Endothelial cell of umbilical vein (primary cell): ENCODE data around the gene PRDX1. TPM values are rescaled to one million over a fixed set of nuclear protein-coding genes. Genes with fewer than 3 reads are reported as not detected.

Source experiments
- BruUV-seq: library from RNA; stranded (reverse); fragments of 400-500 nt; replicated peaks from 2 replicates; lab custom pipeline; 2021; lab: Mats Ljungman, UMichigan
- CTCF ChIA-PET: fragments of 300-600, 350-600 bp; sonication (Branson Sonifier 250); formaldehyde crosslinking; loops from one replicate; lab custom pipeline; 2021; ENCODE audit warnings: antibody characterized with exemption, inconsistent platforms; lab: Charles Lee
- POLR2A ChIA-PET: fragments of 300-600, 350-600 bp; sonication (Branson Sonifier 250); formaldehyde crosslinking; loops from one replicate; lab custom pipeline; 2021; ENCODE audit warnings: antibody characterized with exemption, inconsistent platforms; lab: Charles Lee
- DNase-seq: peaks from one replicate; pipeline ENCODE4 v3.0.0-alpha.2; 2011; ENCODE audit warnings: low read depth, low spot score
- FAIRE-seq: peaks from 2 replicates; lab custom pipeline; 2011; peaks lifted over from hg19 to GRCh38; lab: Jason Lieb, UNC
- H2AFZ ChIP-seq: 2 replicates; pipeline ENCODE4 v1.6.0; 2012; ENCODE audit warnings: low read depth, low read length, control low read depth, inconsistent platforms
- H3K27ac ChIP-seq: 2 replicates; pipeline ENCODE4 v1.5.1; 2011; ENCODE audit warnings: low read depth, mild to moderate bottlenecking, control low read depth, low read length, moderate library complexity; ENCODE audit not compliant: insufficient read depth
- H3K27me3 ChIP-seq, 2 experiments: 2 replicates each; pipeline versions ENCODE4 v1.6.0 to v1.6.1; 2011; ENCODE audit warnings: low read length in 2 of 2, mixed read lengths in 1 of 2; ENCODE audit not compliant: control insufficient read depth in 2 of 2, insufficient read depth in 2 of 2
- H3K36me3 ChIP-seq, 2 experiments: 2 replicates in 1 of 2; 3 replicates in 1 of 2; pipeline ENCODE4 v1.5.1; 2011; ENCODE audit warnings: low read length in 2 of 2, mild to moderate bottlenecking in 1 of 2, moderate library complexity in 1 of 2; ENCODE audit not compliant: control insufficient read depth in 2 of 2, insufficient read depth in 2 of 2; ENCODE audit errors: extremely low read depth in 1 of 2
- H3K4me1 ChIP-seq: 3 replicates; pipeline ENCODE4 v1.5.1; 2011; ENCODE audit warnings: mild to moderate bottlenecking, low read length; ENCODE audit not compliant: control insufficient read depth, insufficient read depth; ENCODE audit errors: extremely low read depth
- H3K4me2 ChIP-seq: 2 replicates; pipeline ENCODE4 v1.6.1; 2011; ENCODE audit warnings: low read length, control low read depth, mixed read lengths; ENCODE audit not compliant: insufficient read depth
- H3K4me3 ChIP-seq, 3 experiments: fragments of 200-600 bp in 1 of 3; sonication (generic), shearing (Covaris generic) in 1 of 3; replicated peaks in 1 of 3; 2 replicates each; pipeline ENCODE4 v1.5.1; 2011 to 2016; ENCODE audit warnings: control low read depth in 3 of 3, low read length in 3 of 3, mild to moderate bottlenecking in 2 of 3, inconsistent platforms in 1 of 3, low read depth in 1 of 3, moderate library complexity in 1 of 3; ENCODE audit not compliant: insufficient read depth in 1 of 3
- H3K79me2 ChIP-seq: 2 replicates; pipeline ENCODE4 v1.6.0; 2012; ENCODE audit warnings: low read length, inconsistent platforms; ENCODE audit not compliant: control insufficient read depth, insufficient read depth
- H3K9ac ChIP-seq: replicated peaks from 2 replicates; pipeline ENCODE3; 2011; ENCODE audit warnings: low read length, control low read depth; ENCODE audit not compliant: insufficient read depth; ENCODE audit errors: extremely low read depth
- H3K9me1 ChIP-seq: replicated peaks from 3 replicates; pipeline ENCODE4 v1.6.0; 2011; ENCODE audit warnings: mild to moderate bottlenecking, low read length; ENCODE audit not compliant: control insufficient read depth, insufficient read depth; ENCODE audit errors: extremely low read depth
- H3K9me3 ChIP-seq: replicated peaks from 2 replicates; pipeline ENCODE4 v1.5.1; 2012; ENCODE audit warnings: low read length, inconsistent platforms; ENCODE audit not compliant: control insufficient read depth, insufficient read depth
- H4K20me1 ChIP-seq: replicated peaks from 2 replicates; pipeline ENCODE3; 2011; ENCODE audit warnings: mild to moderate bottlenecking, low read length; ENCODE audit not compliant: control insufficient read depth, insufficient read depth; ENCODE audit errors: extremely low read depth
- CTCF ChIP-seq, 2 donors: IDR thresholded peaks; 1 replicate in 1 of 2; 2 replicates in 1 of 2; pipeline ENCODE4 v1.5.1; 2011; ENCODE audit warnings: low read length in 2 of 2, mild to moderate bottlenecking in 2 of 2, moderate library complexity in 2 of 2, control low read depth in 1 of 2, inconsistent platforms in 1 of 2, low read depth in 1 of 2; ENCODE audit not compliant: insufficient read depth in 1 of 2; ENCODE audit errors: extremely low read depth in 1 of 2
- EZH2 ChIP-seq: IDR thresholded peaks from 2 replicates; pipeline ENCODE4 v1.6.1; 2012; ENCODE audit warnings: borderline replicate concordance, low read depth, mild to moderate bottlenecking, moderate library complexity, low read length, inconsistent platforms; ENCODE audit not compliant: severe bottlenecking
- FOS ChIP-seq: IDR thresholded peaks from 2 replicates; pipeline ENCODE4 v1.6.1; 2011; ENCODE audit warnings: mild to moderate bottlenecking, low read length, moderate library complexity, borderline replicate concordance; ENCODE audit not compliant: insufficient read depth
- GATA2 ChIP-seq: IDR thresholded peaks from 2 replicates; pipeline ENCODE4 v1.7.0; 2011; ENCODE audit warnings: low read depth, mild to moderate bottlenecking, moderate library complexity, mixed read lengths, low read length; ENCODE audit not compliant: insufficient read length, insufficient read depth
- JUN ChIP-seq: IDR thresholded peaks from 2 replicates; pipeline ENCODE4 v1.6.1; 2011; ENCODE audit warnings: borderline replicate concordance, low read depth; ENCODE audit not compliant: insufficient read length, insufficient read depth
- MAX ChIP-seq: IDR thresholded peaks from 2 replicates; pipeline ENCODE4 v1.6.1; 2011; ENCODE audit not compliant: insufficient read depth, insufficient read length
- MYC ChIP-seq: IDR thresholded peaks from one replicate; pipeline ENCODE4 v1.6.1; 2011; ENCODE audit warnings: mild to moderate bottlenecking, low read depth, low read length
- POLR2A ChIP-seq: IDR thresholded peaks from 2 replicates; pipeline ENCODE4 v1.6.1; 2012; ENCODE audit warnings: low read depth, mild to moderate bottlenecking, control low read depth, low read length
- POLR2AphosphoS5 ChIP-seq: IDR thresholded peaks from 2 replicates; pipeline ENCODE4 v1.6.1; 2012; ENCODE audit warnings: low read depth, mild to moderate bottlenecking, control low read depth, low read length, moderate library complexity; ENCODE audit not compliant: insufficient read depth
- dilution Hi-C: fragments of 300-500 bp; cut with MboI; formaldehyde crosslinking; loops from one replicate; pipeline ENCODE4 v1.15.0; 2019; ENCODE audit warnings: low sequenced_read_pairs; ENCODE audit not compliant: extremely low pct_ligation_motif_present
- intact Hi-C: fragments of 100-400 bp; cut with micrococcal nuclease; formaldehyde crosslinking; loops from one replicate; pipeline ENCODE4 v1.10.0; 2022
- polyA plus RNA-seq, 4 experiments: library from polyadenylated mRNA; depleted of rRNA in 3 of 4; stranded (reverse) in 3 of 4; unstranded in 1 of 4; fragments of >200 nt; gene quantifications; 2 replicates each; pipeline versions ENCODE4 v1.2.1 to v1.2.3, GENCODE V29; 2011 to 2012; ENCODE audit warnings: missing spikeins in 1 of 4
- total RNA-seq: library from RNA; stranded (reverse); gene quantifications from 2 replicates; pipeline ENCODE4 v1.2.3, GENCODE V29; 2021

The PRDX1 gene
- total and polyA plus RNA-seq, 2 donors (not counting 3 experiments of a cell fraction or from before 2014, with no cell fraction given): 622 to 685 TPM

- Histone ChIP-seq H3K27me3 (no peaks in the 10 kb centered on the region), H2AFZ (no peak overlapping the region), H3K9ac (no peak overlapping the region), H3K9me1 (no peaks in the 10 kb centered on the region), H3K27ac (no peak overlapping the region), H4K20me1 (no peaks in the 10 kb centered on the region), H3K79me2 (peaks cover 34% of the 10 kb centered on the region), H3K36me3 (peaks cover 0 to 4% of the 10 kb centered on the region in 2 experiments), H3K4me1 (peaks cover 13% of the 10 kb centered on the region), H3K4me2 (no peak overlapping the region), H3K9me3 (no peaks in the 10 kb centered on the region), H3K4me3 (no peak overlapping the region)
- TF ChIP-seq MAX: no peak
- no peak for TF ChIP-seq POLR2A
- no peak for TF ChIP-seq GATA2
- TF ChIP-seq POLR2AphosphoS5: no peak
- no peak for TF ChIP-seq JUN
- no peak for TF ChIP-seq CTCF (IDR thresholded peaks at IDR 0.05; ENCODE audit: extremely low read depth in 1 of 2, insufficient read depth in 1 of 2, low read depth in 1 of 2, low read length in 2 of 2)
- TF ChIP-seq MYC: no peak
- TF ChIP-seq FOS: no peak
- no peak for TF ChIP-seq EZH2
- no peak for FAIRE-seq
- no peak for DNase-seq
- BruUV-seq: no TSS peak
- ChIA-PET CTCF (interaction anchor here (1.2 to 2.1 kb wide), 3 partner anchors 10 to 41 kb away, joined by 4 to 12 read pairs (median 5); no protein-coding TSS in a partner anchor), POLR2A (interaction anchor here (0.9 to 4.9 kb wide), 2 partner anchors 9 to 33 kb away, joined by 3 to 52 read pairs; partner anchors contain the start of gene PRDX1)
- intact Hi-C loops: no loop called here
- dilution Hi-C loops: no loop called here
Observed at GRCh38 chr1:45554198-45554597, 32.5 kb upstream of the PRDX1 start.
